Panc1 (cell line): ENCODE measurements around the gene CCDC71. TPM values are rescaled to one million over a fixed set of nuclear protein-coding genes. Genes with fewer than 3 reads are reported as not detected.

ENCODE experiments used
- ATAC-seq: fragments of 200-7000 bp; cut with Tn5 transposase; 2 replicates; pipeline ENCODE4 v1.9.1; 2020; ENCODE audit warnings: mild to moderate bottlenecking, moderate library complexity
- BruUV-seq: library from RNA; stranded (reverse); fragments of 400-500 nt; replicated peaks from 2 replicates; lab custom pipeline; 2021; lab: Mats Ljungman, UMichigan
- CTCF ChIA-PET: fragments of 300-600 bp; sonication (Branson Sonifier 250); formaldehyde crosslinking; loops from one replicate; lab custom pipeline; 2022; ENCODE audit warnings: antibody characterized with exemption; lab: Charles Lee
- POLR2A ChIA-PET: fragments of 300-600 bp; sonication (Branson Sonifier 250); formaldehyde crosslinking; loops from one replicate; lab custom pipeline; 2022; ENCODE audit warnings: antibody characterized with exemption; lab: Charles Lee
- DNase-seq: peaks from one replicate; pipeline ENCODE4 v3.0.0-alpha.2; 2010; ENCODE audit warnings: low read depth, low spot score
- H3K27ac ChIP-seq: 2 replicates; pipeline ENCODE4 v1.5.1; 2011; ENCODE audit warnings: mild to moderate bottlenecking, low read length, inconsistent platforms
- H3K27me3 ChIP-seq: fragments of 200-500 bp; sonication (Bioruptor generic); 2 replicates; pipeline ENCODE4 v1.6.0; 2014; ENCODE audit warnings: low read length, inconsistent platforms; ENCODE audit not compliant: control insufficient read depth, insufficient read depth
- H3K36me3 ChIP-seq: fragments of 200-500 bp; sonication (Bioruptor generic); 2 replicates; pipeline ENCODE4 v1.5.1; 2014; ENCODE audit warnings: inconsistent platforms, mild to moderate bottlenecking, low read length, moderate library complexity; ENCODE audit not compliant: control insufficient read depth, insufficient read depth
- H3K4me1 ChIP-seq: 2 replicates; pipeline ENCODE4 v1.5.1; 2011; ENCODE audit warnings: inconsistent platforms, mild to moderate bottlenecking, low read length, moderate library complexity; ENCODE audit not compliant: control insufficient read depth, insufficient read depth
- H3K4me3 ChIP-seq, 2 experiments: 2 replicates each; pipeline ENCODE4 v1.5.1; 2011 to 2012; ENCODE audit warnings: low read depth in 2 of 2, low read length in 2 of 2, mild to moderate bottlenecking in 2 of 2, inconsistent platforms in 1 of 2, moderate library complexity in 1 of 2
- H3K9me3 ChIP-seq: fragments of 200-500 bp; sonication (Bioruptor generic); 2 replicates; pipeline ENCODE4 v1.5.1; 2014; ENCODE audit warnings: low read depth, mild to moderate bottlenecking, inconsistent platforms, low read length, moderate library complexity; ENCODE audit not compliant: control insufficient read depth, insufficient read depth
- CTCF ChIP-seq: fragments of 450-650 bp; IDR thresholded peaks from 2 replicates; pipeline ENCODE4 v1.5.1; 2017; ENCODE audit warnings: mild to moderate bottlenecking
- POLR2AphosphoS5 ChIP-seq: IDR thresholded peaks from 2 replicates; pipeline ENCODE4 v1.6.1; 2012; ENCODE audit warnings: mild to moderate bottlenecking, low read depth, low read length, moderate library complexity
- REST ChIP-seq, 2 experiments: IDR thresholded peaks; 2 replicates each; pipeline ENCODE4 v1.6.1; 2011 to 2012; ENCODE audit warnings: low read depth in 2 of 2, control low read depth in 1 of 2, low read length in 1 of 2, mild to moderate bottlenecking in 1 of 2, moderate library complexity in 1 of 2; ENCODE audit not compliant: insufficient read depth in 1 of 2
- SIN3A ChIP-seq: IDR thresholded peaks from 2 replicates; pipeline ENCODE4 v1.6.1; 2012; ENCODE audit warnings: low read depth, mild to moderate bottlenecking, low read length, moderate library complexity, borderline replicate concordance; ENCODE audit not compliant: insufficient read depth
- TCF7L2 ChIP-seq: IDR thresholded peaks from 2 replicates; pipeline ENCODE4 v1.6.1; 2011; ENCODE audit warnings: mild to moderate bottlenecking, low read depth, low read length, inconsistent platforms
- in situ Hi-C: cut with HindIII; loops from 2 replicates; pipeline ENCODE4 v1.10.0; 2016; ENCODE audit warnings: low sequenced_read_pairs, low pct_unique_long_range_greater_than_20kb
- intact Hi-C: fragments of 100-400 bp; cut with micrococcal nuclease; formaldehyde crosslinking; loops from one replicate; pipeline ENCODE4 v1.10.0; 2022; ENCODE audit not compliant: unreplicated experiment
- total RNA-seq: library from RNA; stranded (reverse); gene quantifications from one replicate; pipeline ENCODE4 v1.2.1, GENCODE V29; 2021; ENCODE audit not compliant: unreplicated experiment

The CCDC71 gene
- total RNA-seq, 1 experiment from 2014 or later: 14.1 TPM

- TF ChIP-seq TCF7L2: no peak
- no peak for TF ChIP-seq POLR2AphosphoS5
- TF ChIP-seq REST (IDR thresholded peaks at IDR 0.05; ENCODE audit: insufficient read depth in 1 of 2, low read depth in 2 of 2, low read length in 1 of 2): no peak
- TF ChIP-seq SIN3A: no peak
- no peak for TF ChIP-seq CTCF
Measured at GRCh38 chr3:49198161-49198560, 32.0 kb upstream of the CCDC71 start.

GRCh38 chr3:49191741-49192140, 25.6 kb upstream of the CCDC71 start:
- Histone ChIP-seq H3K27ac (no peak overlapping the region), H3K9me3 (no peaks in the 10 kb centered on the region), H3K36me3 (no peaks in the 10 kb centered on the region), H3K27me3 (no peaks in the 10 kb centered on the region), H3K4me3 (no peak overlapping the region), H3K4me1 (no peaks in the 10 kb centered on the region)
- BruUV-seq: no TSS peak
- DNase-seq: no peak
- ChIA-PET POLR2A (no interaction called here), CTCF (no interaction called here)
- intact Hi-C loops: no loop called here
- TF ChIP-seq TCF7L2 (no peak), POLR2AphosphoS5 (no peak), CTCF (no peak), SIN3A (no peak), REST (IDR thresholded peaks at IDR 0.05; ENCODE audit: insufficient read depth in 1 of 2, low read depth in 2 of 2, low read length in 1 of 2) (no peak)
- ATAC-seq: no peak
- in situ Hi-C loops: no loop called here

More at GRCh38 chr3:49198161-49198560, 32.0 kb upstream of the CCDC71 start:
- in situ Hi-C loops (no loop called here), intact Hi-C loops (no loop called here)
- no peaks in the 10 kb centered on the region for H3K9me3 ChIP-seq
- ATAC-seq (no peak), DNase-seq (no peak)
- no TSS peak for BruUV-seq
- POLR2A ChIA-PET: no interaction called here
- H3K4me3 ChIP-seq: no peak overlapping the region
- CTCF ChIA-PET: no interaction called here
- H3K27me3 ChIP-seq: no peaks in the 10 kb centered on the region
- no peaks in the 10 kb centered on the region for H3K36me3 ChIP-seq
- no peak overlapping the region for H3K27ac ChIP-seq
- no peaks in the 10 kb centered on the region for H3K4me1 ChIP-seq
